Stimulated activated CD4-positive, alpha-beta T cell treated with anti-CD3 and anti-CD28 coated beads, TNF-alpha, amount 100 ng/mL, for 24 hours (primary cell): Measurements from ENCODE around the gene ZBTB20.
A peak's percentile ranks its signal among the peaks of the same experiment; 100 is the strongest.

Experiments
- DNase-seq, 3 experiments: peaks; one replicate each; pipeline ENCODE4 v3.0.0-alpha.2; 2020; ENCODE audit warnings: low read depth in 3 of 3

The ZBTB20 gene

GRCh38 chr3:114408736-114409670 lies 738.1 kb downstream of the ZBTB20 start:
- no peak for DNase-seq

- no peak for DNase-seq
These were observed 740.2 kb downstream of the ZBTB20 start for GRCh38 chr3:114406922-114407321.

GRCh38 chr3:114406286-114406685 lies 740.8 kb downstream of the ZBTB20 start:
- DNase-seq = no peak

GRCh38 chr3:114405202-114405990 lies 741.7 kb downstream of the ZBTB20 start:
- DNase-seq = no peak

- no peak for DNase-seq
These were observed 742.5 kb downstream of the ZBTB20 start for GRCh38 chr3:114404590-114404989.

- DNase-seq = no peak
These were observed 744.2 kb downstream of the ZBTB20 start for GRCh38 chr3:114402838-114403237.

GRCh38 chr3:114401346-114401745 lies 745.7 kb downstream of the ZBTB20 start:
- DNase-seq = no peak

GRCh38 chr3:114400371-114400770 lies 746.7 kb downstream of the ZBTB20 start:
- no peak for DNase-seq

GRCh38 chr3:114394551-114394950 lies 752.5 kb downstream of the ZBTB20 start:
- no peak for DNase-seq

GRCh38 chr3:114393367-114394072 lies 753.6 kb downstream of the ZBTB20 start:
- no peak for DNase-seq

GRCh38 chr3:114392831-114393230 lies 754.3 kb downstream of the ZBTB20 start:
- no peak for DNase-seq

GRCh38 chr3:114389156-114389555 lies 757.9 kb downstream of the ZBTB20 start:
- DNase-seq = no peak

GRCh38 chr3:114384558-114384903 lies 762.6 kb downstream of the ZBTB20 start:
- DNase-seq = no peak

GRCh38 chr3:114383875-114384557 lies 763.1 kb downstream of the ZBTB20 start:
- DNase-seq = peak; percentile 41 to 72 (median 51)

GRCh38 chr3:114380233-114380651 lies 766.8 kb downstream of the ZBTB20 start:
- no peak for DNase-seq

GRCh38 chr3:114379266-114379665 lies 767.8 kb downstream of the ZBTB20 start:
- DNase-seq = no peak

GRCh38 chr3:114378760-114379159 lies 768.3 kb downstream of the ZBTB20 start:
- no peak for DNase-seq

GRCh38 chr3:114377426-114377825 lies 769.7 kb downstream of the ZBTB20 start:
- no peak for DNase-seq

GRCh38 chr3:114376516-114377185 lies 770.4 kb downstream of the ZBTB20 start:
- DNase-seq = no peak

- no peak for DNase-seq
These were observed 771.3 kb downstream of the ZBTB20 start for GRCh38 chr3:114375608-114376421.
